ENCODE results near the gene GNPAT. TPM values are rescaled to one million over a fixed set of nuclear protein-coding genes. Genes with fewer than 3 reads are reported as not detected.

GNPAT gene
- total RNA-seq: 10 to 100 TPM; 38.4 to 38.9 TPM

DNA sequence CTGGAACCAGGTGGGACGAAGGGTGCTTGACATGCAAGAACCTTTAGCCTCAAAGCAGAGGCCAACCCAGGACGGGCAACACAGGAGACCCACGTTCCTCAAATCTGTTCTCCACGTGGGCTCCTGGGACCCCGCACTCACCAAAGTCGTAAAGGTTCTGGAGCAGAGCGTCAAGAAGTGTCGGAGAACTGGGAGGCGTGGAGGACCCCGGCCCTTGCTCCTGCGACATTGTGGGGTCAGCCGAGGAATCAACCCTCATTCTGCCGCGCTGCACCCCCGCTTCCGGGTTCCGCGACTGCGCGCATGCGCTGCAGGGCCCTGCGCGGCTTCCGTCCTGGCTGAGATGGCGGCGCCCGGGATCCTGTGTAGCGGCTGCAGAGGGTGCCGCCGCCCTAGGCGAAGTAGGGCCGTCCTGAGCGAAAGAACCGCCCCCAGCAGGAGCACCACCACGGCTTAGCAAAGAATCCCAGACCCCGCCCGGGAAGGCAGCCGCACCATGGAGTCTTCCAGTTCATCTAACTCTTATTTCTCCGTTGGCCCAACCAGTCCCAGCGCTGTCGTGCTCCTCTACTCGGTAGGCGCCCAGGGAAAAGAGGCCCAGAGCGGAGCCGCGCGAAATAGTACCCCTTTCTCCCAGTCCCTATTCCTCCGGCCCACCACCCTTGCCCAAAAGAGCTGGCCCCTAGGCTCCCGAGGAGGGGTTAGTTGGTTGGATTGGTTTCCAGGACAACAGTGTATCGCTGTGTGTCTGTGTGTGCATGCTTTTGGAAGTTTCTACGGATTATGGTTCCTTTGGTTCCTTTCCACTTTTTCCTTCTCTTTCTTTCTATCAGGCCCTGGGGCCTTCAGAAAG is at the start of gene GNPAT:
Gene GNPAT, plus strand, starts transcription at position 330 of the 853 bp plus-strand sequence. Its CDS starts 167 bp downstream, at position 497.
- H3K4me1 Mint-ChIP-seq: peaks cover 54% of the 10 kb centered on the region
- H3K27ac Mint-ChIP-seq: peak within 1 kb of the TSS; percentile 92
- H3K36me3 Mint-ChIP-seq: peaks cover 39% of the 10 kb centered on the region
- H3K4me3 Mint-ChIP-seq: peak within 1 kb of the TSS; percentile 98
- no peaks in the 10 kb centered on the region for H3K27me3 Mint-ChIP-seq
- ATAC-seq (ENCODE audit: low read depth) (peak; percentile 99), DNase-seq (peak; percentile 97)
- POLR2A ChIA-PET: interaction anchor here (0.6 to 2.2 kb wide), 5 partner anchors 14 to 287 kb away, joined by 4 to 9 read pairs (median 5); partner anchors contain the start of genes EGLN1, SPRTN and TSNAX
- H3K9me3 Mint-ChIP-seq: no peaks in the 10 kb centered on the region

DNA sequence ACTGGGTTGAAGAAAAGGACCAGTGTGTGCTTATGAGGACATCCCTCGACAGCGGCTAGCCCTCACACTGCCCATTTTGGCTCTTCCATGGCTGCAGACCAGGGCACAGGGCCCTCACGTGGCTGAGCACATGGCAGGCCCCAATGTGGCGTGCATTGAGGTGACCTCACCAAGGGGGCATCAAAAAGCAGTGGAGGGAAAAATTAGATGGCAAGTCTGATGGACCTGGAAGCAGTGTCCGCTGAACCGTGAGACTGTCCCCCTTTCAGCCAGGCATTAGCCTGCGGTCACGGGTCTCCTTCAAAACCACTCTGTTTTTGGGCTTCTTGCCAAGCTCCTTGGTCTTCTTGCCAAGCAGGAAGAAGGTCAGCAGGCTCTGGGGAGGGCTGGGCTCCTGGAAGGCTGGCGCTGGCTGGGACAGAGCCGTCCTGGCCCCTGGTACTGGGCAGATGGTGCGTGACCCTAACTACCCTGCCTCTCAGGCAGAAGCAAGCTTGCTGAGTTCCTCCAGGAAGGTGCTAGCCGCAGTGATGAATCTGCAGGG is 48.3 kb upstream of the GNPAT start:
- H3K27ac Mint-ChIP-seq: no peak overlapping the region
- H3K27me3 Mint-ChIP-seq: peaks cover 10% of the 10 kb centered on the region
- no peaks in the 10 kb centered on the region for H3K9me3 Mint-ChIP-seq
- DNase-seq (no peak), ATAC-seq (ENCODE audit: low read depth) (no peak)
- H3K4me3 Mint-ChIP-seq: no peak overlapping the region
- H3K36me3 Mint-ChIP-seq: no peaks in the 10 kb centered on the region
- H3K4me1 Mint-ChIP-seq: no peaks in the 10 kb centered on the region
- POLR2A ChIA-PET: no interaction called here

DNA sequence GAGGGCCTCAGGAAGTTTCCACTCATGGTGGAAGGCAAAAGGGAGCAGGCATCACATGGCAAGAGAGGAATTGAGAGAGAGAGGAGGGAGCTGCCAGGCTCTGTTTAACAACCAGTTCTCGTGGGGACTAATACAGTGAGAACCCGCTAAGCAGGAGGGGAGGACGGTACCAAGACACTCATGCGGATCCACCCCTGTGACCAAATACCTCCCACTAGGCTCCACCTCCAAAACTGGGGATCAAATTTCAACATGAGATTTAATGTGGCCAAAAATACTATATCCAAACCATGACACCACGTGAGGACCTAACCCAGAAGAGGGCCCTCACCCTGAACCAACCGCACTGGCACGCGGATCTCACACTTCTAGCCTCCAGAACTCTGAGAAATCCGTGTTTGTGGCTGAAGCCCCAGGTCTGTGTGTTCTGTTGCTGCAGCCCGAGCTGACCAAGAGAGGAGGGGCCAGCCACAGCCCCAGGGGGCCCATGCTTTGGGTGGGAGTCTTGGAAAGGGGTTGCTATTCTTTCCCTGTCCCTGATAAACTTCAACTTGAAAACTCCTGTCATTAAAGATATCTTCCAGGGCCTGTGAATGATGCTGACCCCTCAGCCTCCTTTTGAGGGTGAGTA is 47.2 kb upstream of the GNPAT start:
- no peaks in the 10 kb centered on the region for H3K36me3 Mint-ChIP-seq
- DNase-seq (no peak), ATAC-seq (ENCODE audit: low read depth) (no peak)
- no peaks in the 10 kb centered on the region for H3K9me3 Mint-ChIP-seq
- peaks cover 4% of the 10 kb centered on the region for H3K27me3 Mint-ChIP-seq
- no peak overlapping the region for H3K27ac Mint-ChIP-seq
- no peak overlapping the region for H3K4me3 Mint-ChIP-seq
- POLR2A ChIA-PET: no interaction called here
- H3K4me1 Mint-ChIP-seq: no peaks in the 10 kb centered on the region

DNA sequence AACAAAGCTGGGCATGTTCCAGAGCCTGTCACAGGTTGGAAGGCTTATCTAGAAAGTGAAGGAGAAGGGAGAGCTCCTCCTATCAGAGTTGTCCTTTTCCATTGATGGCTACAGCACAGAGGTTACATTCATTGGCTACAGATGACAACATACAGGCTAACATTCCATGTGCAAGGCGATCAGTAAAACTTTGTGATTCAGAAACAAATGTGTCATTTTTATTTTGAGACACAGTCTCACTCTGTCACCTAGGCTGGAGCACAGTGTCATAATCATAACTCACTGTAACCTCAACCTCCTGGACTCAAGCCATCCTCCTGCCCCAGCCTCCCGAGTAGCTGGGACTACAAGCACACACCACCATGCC is 46.6 kb upstream of the GNPAT start:
- POLR2A ChIA-PET: no interaction called here
- no peak overlapping the region for H3K27ac Mint-ChIP-seq

DNA sequence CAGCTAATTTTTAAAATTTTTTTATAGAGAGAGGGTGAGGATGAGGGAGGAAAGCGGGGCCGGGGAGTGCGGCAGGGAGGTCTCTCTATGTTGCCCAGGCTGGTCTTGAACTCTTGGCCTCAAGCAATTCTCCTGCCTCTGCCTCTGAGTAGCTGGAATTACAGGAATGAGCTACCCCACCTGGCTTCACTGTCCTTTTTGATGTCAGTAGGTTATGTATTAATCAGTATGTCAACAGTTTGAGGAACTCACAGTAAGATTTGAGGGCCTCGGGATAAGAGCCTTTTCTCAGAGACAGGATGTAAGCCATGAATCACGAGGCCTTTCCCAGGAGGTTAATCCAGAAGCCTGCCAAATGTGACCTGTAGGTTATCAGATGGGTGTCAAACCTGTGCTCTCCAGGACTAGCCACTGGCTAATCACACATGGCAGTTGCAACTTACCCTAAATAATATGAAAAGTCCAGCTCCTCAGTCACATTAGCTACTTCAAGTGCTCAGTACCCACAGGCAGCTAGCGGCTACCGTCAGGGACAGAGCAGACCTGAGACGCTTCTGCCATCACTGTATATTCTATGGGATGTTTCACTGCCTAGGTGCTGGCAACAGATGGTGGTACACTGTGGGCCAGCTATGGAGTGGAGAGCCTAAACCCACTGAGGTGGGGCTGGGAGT is 46.0 kb upstream of the GNPAT start:
- POLR2A ChIA-PET: no interaction called here
- ATAC-seq (ENCODE audit: low read depth): no peak

More for the DNA sequence above, 46.6 kb upstream of the GNPAT start:
- H3K9me3 Mint-ChIP-seq: no peaks in the 10 kb centered on the region
- no peak overlapping the region for H3K4me3 Mint-ChIP-seq
- no peak for ATAC-seq (ENCODE audit: low read depth)
- H3K4me1 Mint-ChIP-seq: no peaks in the 10 kb centered on the region
- peaks cover 4% of the 10 kb centered on the region for H3K27me3 Mint-ChIP-seq
- no peaks in the 10 kb centered on the region for H3K36me3 Mint-ChIP-seq
- DNase-seq: no peak

DNA sequence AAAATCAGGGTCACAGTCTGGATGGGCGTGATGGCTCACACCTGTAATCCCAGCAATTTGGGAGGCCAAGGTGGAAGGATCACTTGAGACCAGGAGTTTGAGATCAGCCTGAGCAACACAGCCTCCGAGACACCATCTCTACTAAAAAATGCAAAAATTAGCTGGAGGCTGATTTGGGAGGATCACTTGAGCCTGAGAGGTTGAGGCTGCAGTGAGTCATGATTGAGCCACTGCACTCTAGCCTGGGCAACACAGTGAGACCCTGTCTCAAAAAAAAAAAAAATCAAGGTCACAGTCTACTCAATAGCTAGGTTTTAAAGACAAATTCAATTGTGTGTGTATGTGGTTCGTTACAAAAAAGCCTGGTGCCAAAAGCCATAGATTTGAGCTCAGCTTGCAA is 44.7 kb upstream of the GNPAT start:
- peaks cover under 1% of the 10 kb centered on the region for H3K4me1 Mint-ChIP-seq
- H3K36me3 Mint-ChIP-seq: no peaks in the 10 kb centered on the region
- POLR2A ChIA-PET: no interaction called here
- ATAC-seq (ENCODE audit: low read depth): no peak
- no peak overlapping the region for H3K27ac Mint-ChIP-seq
- H3K9me3 Mint-ChIP-seq: no peaks in the 10 kb centered on the region
- peaks cover 4% of the 10 kb centered on the region for H3K27me3 Mint-ChIP-seq
- DNase-seq: no peak
- no peak overlapping the region for H3K4me3 Mint-ChIP-seq

More for the DNA sequence above, 46.0 kb upstream of the GNPAT start:
- Mint-ChIP-seq H3K9me3 (no peaks in the 10 kb centered on the region), H3K36me3 (no peaks in the 10 kb centered on the region), H3K27ac (no peak overlapping the region), H3K27me3 (peaks cover 4% of the 10 kb centered on the region), H3K4me3 (no peak overlapping the region), H3K4me1 (no peaks in the 10 kb centered on the region)
- no peak for DNase-seq

DNA sequence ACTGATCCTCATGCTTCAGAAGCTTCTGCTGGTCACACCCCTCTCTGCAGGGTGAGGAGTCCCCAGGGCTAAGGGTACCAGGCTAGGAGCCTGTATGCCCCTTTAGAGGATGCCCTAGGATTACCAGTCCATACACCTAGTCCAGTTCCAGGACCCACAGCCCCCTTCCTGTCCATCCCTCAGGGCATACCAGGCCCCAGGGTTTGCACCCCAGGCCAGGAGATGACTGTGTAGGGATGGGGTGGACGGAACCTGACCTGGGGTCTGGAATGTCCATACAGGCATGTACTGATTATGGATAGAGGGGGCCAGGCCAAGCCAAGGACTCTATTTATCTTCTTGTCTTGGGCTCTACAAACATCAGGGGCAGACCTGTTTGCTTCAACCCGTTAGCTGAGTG is 44.3 kb upstream of the GNPAT start:
- no peaks in the 10 kb centered on the region for H3K9me3 Mint-ChIP-seq
- ATAC-seq (ENCODE audit: low read depth) (no peak), DNase-seq (no peak)
- POLR2A ChIA-PET: no interaction called here
- peaks cover 5% of the 10 kb centered on the region for H3K4me1 Mint-ChIP-seq
- H3K4me3 Mint-ChIP-seq: no peak overlapping the region
- H3K36me3 Mint-ChIP-seq: no peaks in the 10 kb centered on the region
- H3K27me3 Mint-ChIP-seq: peaks cover 4% of the 10 kb centered on the region
- no peak overlapping the region for H3K27ac Mint-ChIP-seq

DNA sequence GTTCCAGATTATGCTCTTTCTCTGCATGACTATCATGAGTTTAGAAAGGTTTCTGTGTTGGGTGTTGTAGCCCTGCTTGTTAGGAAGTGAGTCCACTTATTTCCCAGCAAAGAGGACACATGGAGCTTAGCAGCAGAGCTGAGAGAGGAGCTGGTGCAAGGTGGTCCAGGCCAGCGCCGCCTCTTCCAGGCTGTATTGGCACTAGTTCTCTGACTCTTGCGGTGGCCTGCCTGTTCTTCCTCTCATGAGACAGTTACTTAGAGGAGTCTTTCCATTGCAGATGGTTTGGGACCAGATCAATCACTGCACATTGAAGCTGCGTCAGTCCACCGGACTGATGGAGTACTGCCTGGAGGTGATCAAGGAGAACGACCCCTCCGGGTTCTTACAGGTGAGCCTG is 41.1 kb upstream of the GNPAT start:
- no peak overlapping the region for H3K27ac Mint-ChIP-seq
- DNase-seq: no peak
- H3K4me1 Mint-ChIP-seq: peaks cover 16% of the 10 kb centered on the region
- H3K27me3 Mint-ChIP-seq: peaks cover 4% of the 10 kb centered on the region
- POLR2A ChIA-PET: no interaction called here
- no peaks in the 10 kb centered on the region for H3K36me3 Mint-ChIP-seq
- ATAC-seq (ENCODE audit: low read depth): no peak
- H3K4me3 Mint-ChIP-seq: no peak overlapping the region
- no peaks in the 10 kb centered on the region for H3K9me3 Mint-ChIP-seq

DNA sequence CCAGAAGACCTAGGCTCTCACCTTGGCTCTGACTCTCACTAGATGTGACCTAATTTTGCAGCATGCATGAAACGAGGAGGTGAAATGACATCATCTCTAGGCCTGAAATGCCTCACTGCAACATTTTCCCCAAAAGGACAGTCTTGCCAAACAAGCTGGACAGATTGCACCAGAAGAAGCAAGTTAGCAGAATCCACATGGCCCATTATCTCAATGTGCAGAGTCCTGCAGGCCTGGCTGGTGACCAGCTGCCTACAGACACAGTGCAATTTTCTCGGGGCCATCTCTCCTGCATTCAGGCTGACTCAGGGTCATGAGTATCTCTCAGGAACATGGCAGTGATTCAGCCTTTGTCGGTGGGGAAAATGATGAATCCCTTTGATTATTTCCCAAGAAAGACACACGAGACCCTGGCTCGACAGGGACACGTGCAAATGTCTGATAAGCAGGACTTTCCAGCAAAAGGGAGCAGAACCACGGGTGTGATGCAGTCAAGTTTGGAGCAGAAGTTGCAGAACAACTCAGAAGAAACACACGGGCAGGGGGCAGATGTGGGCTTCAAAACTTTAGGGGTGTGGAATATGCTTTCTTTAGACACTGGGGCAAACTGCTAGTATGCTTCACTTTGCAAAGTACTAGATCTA is 40.5 kb upstream of the GNPAT start:
- Mint-ChIP-seq H3K36me3 (no peaks in the 10 kb centered on the region), H3K27me3 (peaks cover 4% of the 10 kb centered on the region), H3K4me1 (peaks cover 16% of the 10 kb centered on the region), H3K27ac (no peak overlapping the region), H3K4me3 (no peak overlapping the region), H3K9me3 (no peaks in the 10 kb centered on the region)
- ATAC-seq (ENCODE audit: low read depth): no peak
- DNase-seq: no peak
- POLR2A ChIA-PET: no interaction called here

DNA sequence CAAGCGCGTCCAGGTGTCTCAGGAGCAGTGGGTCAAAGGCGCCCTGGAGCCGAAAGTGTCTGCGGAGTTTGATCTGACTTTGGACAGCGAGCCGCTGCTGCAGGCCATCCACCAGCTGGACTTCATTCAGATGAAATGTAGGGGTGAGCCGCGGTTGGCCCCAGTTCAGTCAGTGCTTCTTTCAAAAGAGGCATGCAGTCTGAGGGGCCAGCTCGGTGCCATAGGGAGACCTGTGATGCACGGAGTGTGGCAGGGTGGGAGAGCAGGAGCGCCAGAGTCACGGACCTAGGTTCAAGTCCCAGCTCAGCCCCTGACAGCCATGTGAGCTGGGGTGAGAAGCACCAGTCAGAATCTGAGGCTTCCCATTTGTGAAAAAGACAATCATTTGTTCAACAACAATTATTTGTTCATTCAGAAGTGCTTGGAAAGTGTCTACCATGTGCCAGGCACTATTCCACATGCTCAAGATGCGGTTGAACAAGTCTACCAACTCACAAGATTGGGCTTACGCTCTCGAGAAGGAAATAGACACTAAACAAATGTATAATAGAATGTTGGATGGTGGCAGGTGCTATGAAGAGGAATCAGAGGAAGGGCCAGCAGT is 39.5 kb upstream of the GNPAT start:
- Mint-ChIP-seq H3K4me3 (peak overlapping the region; percentile 18), H3K27ac (peak overlapping the region; percentile 6), H3K4me1 (peaks cover 16% of the 10 kb centered on the region), H3K9me3 (no peaks in the 10 kb centered on the region), H3K27me3 (peaks cover 1% of the 10 kb centered on the region), H3K36me3 (no peaks in the 10 kb centered on the region)
- no peak for ATAC-seq (ENCODE audit: low read depth)
- no peak for DNase-seq
- POLR2A ChIA-PET: no interaction called here

DNA sequence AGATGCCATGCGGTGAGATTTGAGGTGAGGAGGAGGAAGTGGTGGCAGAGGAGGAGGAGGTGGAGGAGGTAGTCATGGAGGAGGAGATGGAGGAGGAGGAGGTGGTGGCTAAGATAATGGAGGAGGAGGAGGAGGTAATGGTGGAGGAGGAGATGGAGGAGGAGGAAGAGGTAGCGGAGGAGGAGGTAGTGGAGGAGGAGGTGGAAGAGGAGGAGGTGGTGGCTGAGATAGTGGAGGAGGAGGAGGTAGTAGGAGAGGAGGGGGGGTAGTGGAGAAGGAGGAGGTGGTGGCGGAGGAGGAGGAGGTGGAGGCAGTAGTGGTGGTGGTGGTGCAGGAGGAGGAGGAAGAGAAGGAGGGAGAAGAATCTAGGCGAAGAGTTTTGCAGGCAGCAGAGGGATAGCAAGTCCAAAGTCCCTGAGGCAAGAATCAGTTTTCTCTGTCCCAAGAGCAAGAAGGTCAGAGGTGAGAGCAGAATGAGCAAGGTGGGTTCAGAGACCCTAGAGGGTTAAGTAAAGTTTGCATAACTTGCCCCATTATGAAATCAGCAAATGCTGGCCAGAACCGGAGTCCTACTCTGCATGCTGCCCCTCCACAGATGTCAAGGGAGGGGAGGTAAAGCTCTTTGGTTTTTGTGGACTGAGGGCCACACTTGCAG is 38.9 kb upstream of the GNPAT start:
- Mint-ChIP-seq H3K9me3 (no peaks in the 10 kb centered on the region), H3K27ac (peak overlapping the region; percentile 6), H3K4me1 (peaks cover 16% of the 10 kb centered on the region), H3K36me3 (no peaks in the 10 kb centered on the region), H3K27me3 (peaks cover 1% of the 10 kb centered on the region), H3K4me3 (peak overlapping the region; percentile 18)
- POLR2A ChIA-PET: no interaction called here
- DNase-seq (no peak), ATAC-seq (ENCODE audit: low read depth) (peak; percentile 33)

DNA sequence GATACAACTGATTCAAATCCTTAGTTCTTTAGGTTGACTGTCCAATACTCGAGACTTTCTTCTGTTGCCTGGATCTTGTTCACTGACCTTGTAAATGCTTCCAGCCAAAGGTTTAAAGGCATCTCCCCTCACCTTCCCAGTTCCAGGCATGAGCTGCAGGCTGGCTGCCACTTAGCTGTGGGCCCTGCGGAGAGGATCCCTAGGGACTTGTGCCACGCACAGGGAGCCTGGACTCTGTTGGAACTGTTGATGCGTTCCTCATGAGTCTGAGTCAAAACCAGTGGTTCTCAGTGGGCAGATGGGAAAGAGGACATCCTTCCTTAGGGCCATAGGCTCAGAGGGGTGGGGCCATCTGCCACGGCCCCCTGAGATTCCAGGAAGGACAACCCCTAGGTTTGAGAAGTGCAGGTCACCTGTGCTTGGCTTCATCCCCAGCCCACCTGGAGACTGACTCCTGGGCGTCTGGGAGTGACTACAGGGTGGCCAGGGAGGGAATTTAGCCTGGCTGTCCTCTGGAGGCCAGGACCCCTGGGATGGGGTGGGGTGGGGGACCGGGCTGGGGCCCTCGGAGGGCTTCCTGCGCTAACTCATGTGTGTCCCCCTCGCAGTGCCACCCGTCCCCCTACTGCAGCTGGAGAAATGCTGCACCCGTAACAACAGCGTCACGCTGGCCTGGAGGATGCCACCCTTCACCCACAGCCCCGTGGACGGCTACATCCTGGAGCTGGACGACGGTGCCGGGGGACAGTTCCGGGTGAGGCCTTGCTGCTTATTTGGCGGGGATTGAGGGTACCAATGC is 37.6 kb upstream of the GNPAT start:
- no peaks in the 10 kb centered on the region for H3K36me3 Mint-ChIP-seq
- H3K27ac Mint-ChIP-seq: no peak overlapping the region
- H3K9me3 Mint-ChIP-seq: no peaks in the 10 kb centered on the region
- DNase-seq: no peak
- no peak overlapping the region for H3K4me3 Mint-ChIP-seq
- no peaks in the 10 kb centered on the region for H3K27me3 Mint-ChIP-seq
- POLR2A ChIA-PET: interaction anchor here (0.5 kb wide), 1 partner anchor 1945 kb away, joined by 3 read pairs; no protein-coding TSS in a partner anchor
- peaks cover 16% of the 10 kb centered on the region for H3K4me1 Mint-ChIP-seq
- ATAC-seq (ENCODE audit: low read depth): no peak
